ENCODE data around the gene FBLN1. TPM values are rescaled to one million over a fixed set of nuclear protein-coding genes. Genes with fewer than 3 reads are reported as not detected.
A peak's percentile ranks its signal among the peaks of the same experiment; 100 is the strongest.

The FBLN1 gene
- total and polyA plus RNA-seq, 9 of the 15 experiments (the other 6 are each of a cell fraction or from before 2014, with no cell fraction given), result 0.66 TPM; not detected in 8

DNA sequence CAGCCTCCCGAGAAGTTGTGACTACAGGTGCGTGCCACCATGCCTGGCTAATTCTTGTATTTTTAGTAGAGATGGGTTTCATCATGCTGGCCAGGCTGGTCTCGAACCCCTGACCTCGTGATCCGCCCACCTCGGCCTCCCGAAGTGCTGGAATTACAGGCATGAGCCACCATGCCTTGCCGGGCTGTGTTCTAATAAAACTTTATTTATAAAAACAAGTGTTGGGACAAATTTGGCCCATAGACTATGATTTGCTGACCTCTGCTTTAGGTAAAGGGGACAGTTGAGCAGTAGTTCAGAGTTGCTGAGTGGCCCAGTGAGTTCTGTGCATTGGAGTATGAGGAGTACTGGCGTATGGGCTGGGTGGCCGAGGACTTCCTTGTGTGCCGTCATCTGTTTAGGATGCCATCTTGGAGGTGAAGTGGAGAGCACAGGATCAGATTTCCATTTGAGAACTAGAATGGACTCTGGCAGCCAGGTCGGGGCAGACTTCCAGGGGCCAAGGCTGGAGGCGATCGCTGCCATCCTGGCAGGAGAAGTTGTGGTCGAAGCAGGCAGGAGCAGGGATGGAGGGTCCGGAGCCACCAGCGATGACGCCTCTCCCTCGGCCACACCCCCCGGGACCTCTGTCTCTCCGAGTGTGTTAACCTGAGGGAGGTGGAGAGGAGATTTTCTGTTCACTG, 43.8 kb downstream of the FBLN1 start:
- H3K4me3 ChIP-seq, result no peak overlapping the region
- no TSS peak for BruUV-seq (replicated peaks)
- intact Hi-C loops (cut with micrococcal nuclease), result no loop called here
- no peaks in the 10 kb centered on the region for H3K36me3 ChIP-seq (ENCODE audit: control insufficient read depth, insufficient read depth, low read length)
- ATAC-seq (no peak), FAIRE-seq (no peak), DNase-seq (ENCODE audit: extremely low read depth in 1 of 4, low spot score in 3 of 4) (no peak)
- H3K4me2 ChIP-seq (ENCODE audit: insufficient read depth, low read length), result no peak overlapping the region
- H3K9me3 ChIP-seq (replicated peaks; ENCODE audit: control insufficient read depth, insufficient read depth, low read depth, low read length), result no peaks in the 10 kb centered on the region; the same call in 1 of the 2 replicates
- no peak for TF ChIP-seq CBX2 (IDR thresholded peaks at IDR 0.05; ENCODE audit: insufficient read depth, low read length, poor library complexity, severe bottlenecking)
- no peak for TF ChIP-seq CEBPG (CRISPR knock-in tag; IDR thresholded peaks at IDR 0.05)
- TF ChIP-seq CEBPG (tag; conservative IDR thresholded peaks at IDR 0.05 in 1 of 2, IDR thresholded peaks at IDR 0.05 in 1 of 2), result peak in 1 of 2 experiments; percentile 24; a peak in 1 of 4 replicates
- TF ChIP-seq, protein P1, sequence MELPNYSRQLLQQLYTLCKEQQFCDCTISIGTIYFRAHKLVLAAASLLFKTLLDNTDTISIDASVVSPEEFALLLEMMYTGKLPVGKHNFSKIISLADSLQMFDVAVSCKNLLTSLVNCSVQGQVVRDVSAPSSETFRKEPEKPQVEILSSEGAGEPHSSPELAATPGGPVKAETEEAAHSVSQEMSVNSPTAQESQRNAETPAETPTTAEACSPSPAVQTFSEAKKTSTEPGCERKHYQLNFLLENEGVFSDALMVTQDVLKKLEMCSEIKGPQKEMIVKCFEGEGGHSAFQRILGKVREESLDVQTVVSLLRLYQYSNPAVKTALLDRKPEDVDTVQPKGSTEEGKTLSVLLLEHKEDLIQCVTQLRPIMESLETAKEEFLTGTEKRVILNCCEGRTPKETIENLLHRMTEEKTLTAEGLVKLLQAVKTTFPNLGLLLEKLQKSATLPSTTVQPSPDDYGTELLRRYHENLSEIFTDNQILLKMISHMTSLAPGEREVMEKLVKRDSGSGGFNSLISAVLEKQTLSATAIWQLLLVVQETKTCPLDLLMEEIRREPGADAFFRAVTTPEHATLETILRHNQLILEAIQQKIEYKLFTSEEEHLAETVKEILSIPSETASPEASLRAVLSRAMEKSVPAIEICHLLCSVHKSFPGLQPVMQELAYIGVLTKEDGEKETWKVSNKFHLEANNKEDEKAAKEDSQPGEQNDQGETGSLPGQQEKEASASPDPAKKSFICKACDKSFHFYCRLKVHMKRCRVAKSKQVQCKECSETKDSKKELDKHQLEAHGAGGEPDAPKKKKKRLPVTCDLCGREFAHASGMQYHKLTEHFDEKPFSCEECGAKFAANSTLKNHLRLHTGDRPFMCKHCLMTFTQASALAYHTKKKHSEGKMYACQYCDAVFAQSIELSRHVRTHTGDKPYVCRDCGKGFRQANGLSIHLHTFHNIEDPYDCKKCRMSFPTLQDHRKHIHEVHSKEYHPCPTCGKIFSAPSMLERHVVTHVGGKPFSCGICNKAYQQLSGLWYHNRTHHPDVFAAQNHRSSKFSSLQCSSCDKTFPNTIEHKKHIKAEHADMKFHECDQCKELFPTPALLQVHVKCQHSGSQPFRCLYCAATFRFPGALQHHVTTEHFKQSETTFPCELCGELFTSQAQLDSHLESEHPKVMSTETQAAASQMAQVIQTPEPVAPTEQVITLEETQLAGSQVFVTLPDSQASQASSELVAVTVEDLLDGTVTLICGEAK (IDR thresholded peaks at IDR 0.05), result peak; percentile 96
- TF ChIP-seq, protein P1 (CRISPR knock-in tag; IDR thresholded peaks at IDR 0.05), result peak; percentile 89
- CTCF ChIA-PET (ENCODE audit: low intra/inter-chr PET ratio), result interaction anchor here (0.6 kb wide), 1 partner anchor 354 kb away, joined by 4 read pairs; no protein-coding TSS in a partner anchor
- H3K27ac ChIP-seq (ENCODE audit: extremely low read depth, low read depth, low read length), result no peak overlapping the region
- no peaks in the 10 kb centered on the region for H3K9me1 ChIP-seq (ENCODE audit: control insufficient read depth, insufficient read depth, low read length)
- peaks cover 0 to 8% of the 10 kb centered on the region in 2 experiments; a peak in 2 of 5 replicates for H3K4me1 ChIP-seq (replicated peaks in 1 of 2; ENCODE audit: control insufficient read depth in 2 of 2, insufficient read depth in 2 of 2, low read length in 2 of 2)
- H3K79me2 ChIP-seq (ENCODE audit: control insufficient read depth, insufficient read depth, low read length), result no peaks in the 10 kb centered on the region
- H3K9ac ChIP-seq (ENCODE audit: insufficient read depth in 1 of 2, low read depth in 2 of 2, low read length in 2 of 2), result no peak overlapping the region; a peak in 1 of 4 replicates
- H4K20me1 ChIP-seq (replicated peaks; ENCODE audit: control insufficient read depth, insufficient read depth, low read length), result no peaks in the 10 kb centered on the region
- in situ Hi-C loops (cut with MboI), result no loop called here
- WGBS (ENCODE audit: insufficient coverage, low coverage, missing lambda C conversion rate), result 5% methylated on average over 18 of the region's 21 CpGs
- no peak overlapping the region for H2AFZ ChIP-seq (ENCODE audit: low read depth, low read length)
- H3K27me3 ChIP-seq (ENCODE audit: control insufficient read depth in 2 of 2, insufficient read depth in 2 of 2, low read length in 2 of 2), result peaks cover 0 to 43% of the 10 kb centered on the region in 2 experiments; a peak in 2 of 5 replicates
- POLR2A ChIA-PET, result interaction anchor here (0.6 kb wide), 1 partner anchor 262 kb away, joined by 3 read pairs; the partner anchor contains the start of gene UPK3A

Measured in K562 (cell line).